Tibial artery (tissue), 4 donors: Measurements from ENCODE around the gene TMEM132D.
"Not testable (repeated sequence)": the region's sequence is repeated elsewhere in the genome, so short reads cannot be mapped to it uniquely, and the experiment has no call there.

Experiments used
- DNase-seq, 2 donors: peaks; one replicate each; pipeline ENCODE4 v3.0.0-alpha.2; 2019
- H3K27ac ChIP-seq, 2 donors: fragments of 200-600 bp; sonication (generic) in 1 of 2; 1 replicate in 1 of 2; 2 replicates in 1 of 2; pipeline ENCODE4 v1.5.1; 2018 to 2019; ENCODE audit warnings: mild to moderate bottlenecking in 1 of 2
- H3K27me3 ChIP-seq, 2 donors: fragments of 200-600 bp; sonication (generic) in 1 of 2; one replicate each; pipeline versions ENCODE4 v1.5.1 to v1.6.0; 2016 to 2019
- H3K36me3 ChIP-seq, 3 donors: fragments of 200-600 bp; sonication (generic) in 2 of 3; one replicate each; pipeline ENCODE4 v1.5.1; 2016 to 2019; ENCODE audit warnings: mild to moderate bottlenecking in 2 of 3
- H3K4me1 ChIP-seq, 4 donors: fragments of 200-600 bp; sonication (generic) in 2 of 4; 1 replicate in 3 of 4; 2 replicates in 1 of 4; pipeline ENCODE4 v1.5.1; 2016 to 2019
- H3K4me3 ChIP-seq, 2 donors: fragments of 200-600 bp; sonication (generic) in 1 of 2; 1 replicate in 1 of 2; 2 replicates in 1 of 2; pipeline ENCODE4 v1.5.1; 2018 to 2019; ENCODE audit warnings: mild to moderate bottlenecking in 2 of 2
- H3K9me3 ChIP-seq, 3 donors: fragments of 200-600 bp; sonication (generic) in 1 of 3; one replicate each; pipeline ENCODE4 v1.5.1; 2016 to 2019
- intact Hi-C: fragments of 100-400 bp; cut with DNase I; formaldehyde crosslinking; loops from one replicate; pipeline ENCODE4 v1.15.0; 2023; ENCODE audit warnings: low total_unique reads
- TF ChIP-seq, protein P1 (sequence below), 2 experiments: fragments of 200-600 bp in 1 of 2; fragments of 450-650 bp in 1 of 2; IDR thresholded peaks; one replicate each; pipeline ENCODE4 v1.5.1; 2017 to 2019; ENCODE audit warnings: antibody characterized with exemption in 2 of 2, mild to moderate bottlenecking in 1 of 2, moderate library complexity in 1 of 2

The TMEM132D gene

DNA sequence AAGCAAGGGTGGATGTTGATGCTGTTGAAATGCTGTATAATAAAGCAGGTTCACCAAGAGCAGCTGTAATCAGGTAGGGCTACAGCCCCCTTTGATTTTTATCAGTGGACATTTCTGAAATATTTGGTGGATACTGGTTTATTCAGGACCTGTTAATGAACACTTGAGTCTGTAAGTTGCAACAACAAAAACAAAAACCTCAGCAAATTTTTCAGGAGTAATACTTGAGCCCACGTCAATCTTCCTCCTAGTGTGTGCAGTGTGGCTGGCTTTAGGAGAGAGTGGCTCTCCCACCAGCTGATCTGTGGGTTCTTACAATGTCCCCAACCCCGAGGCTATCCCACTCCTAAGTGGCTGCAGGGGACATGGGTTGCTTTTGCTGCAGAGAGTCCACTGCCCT, 702.8 kb downstream of the TMEM132D start:
- Histone ChIP-seq H3K27ac (no peak overlapping the region), H3K4me3 (no peak overlapping the region), H3K27me3 (no peaks in the 10 kb centered on the region), H3K4me1 (no peaks in the 10 kb centered on the region), H3K9me3 (peaks cover 0 to 7% (median 0%) of the 10 kb centered on the region in 3 donors), H3K36me3 (no peaks in the 10 kb centered on the region)
- intact Hi-C loops, result no loop called here
- no peak for DNase-seq
- TF ChIP-seq, protein P1, sequence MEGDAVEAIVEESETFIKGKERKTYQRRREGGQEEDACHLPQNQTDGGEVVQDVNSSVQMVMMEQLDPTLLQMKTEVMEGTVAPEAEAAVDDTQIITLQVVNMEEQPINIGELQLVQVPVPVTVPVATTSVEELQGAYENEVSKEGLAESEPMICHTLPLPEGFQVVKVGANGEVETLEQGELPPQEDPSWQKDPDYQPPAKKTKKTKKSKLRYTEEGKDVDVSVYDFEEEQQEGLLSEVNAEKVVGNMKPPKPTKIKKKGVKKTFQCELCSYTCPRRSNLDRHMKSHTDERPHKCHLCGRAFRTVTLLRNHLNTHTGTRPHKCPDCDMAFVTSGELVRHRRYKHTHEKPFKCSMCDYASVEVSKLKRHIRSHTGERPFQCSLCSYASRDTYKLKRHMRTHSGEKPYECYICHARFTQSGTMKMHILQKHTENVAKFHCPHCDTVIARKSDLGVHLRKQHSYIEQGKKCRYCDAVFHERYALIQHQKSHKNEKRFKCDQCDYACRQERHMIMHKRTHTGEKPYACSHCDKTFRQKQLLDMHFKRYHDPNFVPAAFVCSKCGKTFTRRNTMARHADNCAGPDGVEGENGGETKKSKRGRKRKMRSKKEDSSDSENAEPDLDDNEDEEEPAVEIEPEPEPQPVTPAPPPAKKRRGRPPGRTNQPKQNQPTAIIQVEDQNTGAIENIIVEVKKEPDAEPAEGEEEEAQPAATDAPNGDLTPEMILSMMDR (IDR thresholded peaks at IDR 0.05), result no peak

DNA sequence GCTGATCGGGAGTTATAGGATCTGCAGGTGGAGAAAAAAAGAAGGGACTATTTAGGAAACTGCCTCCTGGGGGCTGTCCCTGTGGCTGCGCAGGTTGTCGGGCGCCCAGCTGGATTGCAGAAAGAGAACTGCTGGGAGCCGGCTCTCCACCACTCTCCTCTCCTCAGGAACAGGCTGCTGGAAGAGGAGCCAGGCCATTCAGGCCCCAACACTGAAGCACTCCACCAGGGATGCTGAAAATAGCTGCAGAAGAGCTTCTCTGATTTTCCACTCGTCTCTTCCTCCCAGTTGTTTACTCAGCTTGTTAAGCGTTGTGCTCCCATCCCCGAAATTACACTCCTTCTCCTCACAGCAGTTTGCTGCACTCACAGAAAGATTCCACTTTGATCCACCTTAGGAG, 703.2 kb downstream of the TMEM132D start:
- no peaks in the 10 kb centered on the region for H3K27me3 ChIP-seq
- H3K9me3 ChIP-seq, result peaks cover 0 to 7% (median 0%) of the 10 kb centered on the region in 3 donors
- intact Hi-C loops, result no loop called here
- no peaks in the 10 kb centered on the region for H3K36me3 ChIP-seq
- TF ChIP-seq, protein P1 (IDR thresholded peaks at IDR 0.05), result no peak
- DNase-seq, result no peak
- no peak overlapping the region for H3K27ac ChIP-seq
- H3K4me3 ChIP-seq, result no peak overlapping the region
- no peaks in the 10 kb centered on the region for H3K4me1 ChIP-seq

DNA sequence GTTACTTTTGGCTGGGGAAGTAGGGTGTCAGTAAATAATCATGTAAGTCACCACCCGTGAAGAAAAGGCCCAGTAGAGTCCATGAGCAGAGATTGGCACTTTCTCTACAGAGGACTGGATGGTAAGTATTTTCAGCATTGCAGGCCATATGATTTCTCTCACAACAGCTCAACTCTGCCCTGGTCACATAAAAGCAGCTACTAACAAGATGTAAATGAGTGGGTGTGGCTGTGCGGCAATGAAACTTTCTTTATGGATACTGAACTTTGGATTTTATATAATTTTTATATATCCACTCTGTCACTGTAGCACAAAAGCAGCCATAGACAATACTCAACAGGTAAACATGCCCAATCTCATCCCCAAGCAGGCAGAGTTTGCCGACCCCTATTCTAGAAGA, 706.9 kb downstream of the TMEM132D start:
- TF ChIP-seq, protein P1 (IDR thresholded peaks at IDR 0.05), result no peak
- peaks cover 0 to 19% (median 0%) of the 10 kb centered on the region in 3 donors for H3K9me3 ChIP-seq
- H3K27me3 ChIP-seq, result no peaks in the 10 kb centered on the region
- H3K4me1 ChIP-seq, result no peaks in the 10 kb centered on the region
- H3K36me3 ChIP-seq, result no peaks in the 10 kb centered on the region
- no peak overlapping the region for H3K27ac ChIP-seq
- no peak for DNase-seq
- no peak overlapping the region for H3K4me3 ChIP-seq
- intact Hi-C loops, result no loop called here

DNA sequence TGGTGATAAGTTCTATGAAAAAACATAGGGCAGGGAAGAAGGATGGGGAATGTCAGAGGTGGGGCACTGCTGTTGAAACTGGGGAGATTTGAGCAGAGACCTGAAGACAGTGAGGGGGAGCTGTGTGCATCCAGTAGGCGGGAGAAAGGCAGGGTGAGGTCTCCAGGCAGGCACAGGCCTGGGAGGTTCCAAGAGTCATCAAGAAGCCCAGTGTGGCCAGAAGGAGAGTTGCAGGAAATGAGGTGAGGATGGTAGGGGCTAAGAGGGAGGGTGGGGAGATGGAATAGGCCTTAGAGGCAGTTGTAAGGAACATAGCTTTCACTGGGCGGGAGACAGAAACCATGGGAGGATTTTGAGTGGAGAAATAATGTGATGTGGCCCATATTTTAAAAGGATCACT, 708.7 kb downstream of the TMEM132D start:
- intact Hi-C loops, result no loop called here
- Histone ChIP-seq H3K4me3 (no peak overlapping the region), H3K27me3 (no peaks in the 10 kb centered on the region), H3K27ac (no peak overlapping the region), H3K4me1 (no peaks in the 10 kb centered on the region), H3K9me3 (peaks cover 0 to 17% (median 0%) of the 10 kb centered on the region in 3 donors), H3K36me3 (no peaks in the 10 kb centered on the region)
- DNase-seq, result no peak
- TF ChIP-seq, protein P1 (IDR thresholded peaks at IDR 0.05), result no peak

DNA sequence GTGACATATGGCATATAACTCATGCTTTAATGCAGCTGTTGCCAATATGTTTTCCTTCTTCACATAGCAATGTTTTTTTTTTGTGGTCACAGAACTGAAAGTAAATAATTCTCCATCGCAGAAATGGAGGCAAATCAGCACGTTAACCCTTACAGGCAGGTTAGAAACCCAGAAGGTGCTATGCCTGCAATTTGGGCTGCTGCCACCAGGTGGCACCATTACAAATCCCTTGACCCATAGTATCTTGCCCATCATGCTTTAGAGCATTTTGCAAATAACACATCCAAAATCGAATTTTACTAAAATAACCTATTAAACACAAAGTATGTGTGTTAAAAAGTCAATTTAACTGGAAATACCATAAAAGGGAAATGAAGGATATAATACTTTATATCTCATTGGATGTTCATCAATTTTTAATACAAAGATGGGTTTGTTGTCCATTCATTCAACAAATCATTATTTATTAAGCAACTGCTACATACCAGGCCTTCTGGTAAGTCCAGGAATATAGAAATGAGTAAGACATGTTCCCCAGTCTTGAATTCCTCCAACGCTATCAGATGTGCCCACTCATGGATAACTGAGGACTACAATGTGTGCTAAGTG, 710.5 kb downstream of the TMEM132D start:
- peaks cover 0 to 14% (median 0%) of the 10 kb centered on the region in 3 donors for H3K9me3 ChIP-seq
- intact Hi-C loops, result no loop called here
- H3K4me1 ChIP-seq, result no peaks in the 10 kb centered on the region
- H3K36me3 ChIP-seq, result no peaks in the 10 kb centered on the region
- no peak for DNase-seq
- no peaks in the 10 kb centered on the region for H3K27me3 ChIP-seq
- no peak overlapping the region for H3K27ac ChIP-seq
- TF ChIP-seq, protein P1 (IDR thresholded peaks at IDR 0.05), result no peak
- H3K4me3 ChIP-seq, result no peak overlapping the region

DNA sequence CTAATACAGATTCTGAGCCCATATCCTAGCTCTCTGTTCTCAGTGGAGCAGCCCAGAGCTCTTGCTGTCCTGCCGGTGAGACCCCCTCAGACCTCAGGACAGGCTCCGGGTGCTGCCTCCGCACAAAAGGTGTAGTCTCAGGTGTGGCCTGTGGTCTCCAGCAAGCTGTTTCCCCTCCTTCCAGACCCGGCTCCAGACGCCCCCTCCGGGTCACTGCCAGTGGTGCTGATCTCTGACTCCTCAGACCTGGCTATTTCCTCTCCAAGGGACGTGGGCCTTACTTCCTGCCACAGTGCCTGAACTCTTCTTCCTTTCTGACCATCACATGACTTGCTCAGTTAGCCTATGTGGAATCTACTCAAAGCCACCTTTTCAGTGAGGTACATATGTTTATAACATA, 713.0 kb downstream of the TMEM132D start:
- TF ChIP-seq, protein P1 (IDR thresholded peaks at IDR 0.05), result no peak
- no peak for DNase-seq
- intact Hi-C loops, result no loop called here
- Histone ChIP-seq H3K27ac (no peak overlapping the region), H3K4me3 (no peak overlapping the region), H3K9me3 (peaks cover 0 to 21% (median 0%) of the 10 kb centered on the region in 3 donors), H3K27me3 (no peaks in the 10 kb centered on the region), H3K4me1 (no peaks in the 10 kb centered on the region), H3K36me3 (no peaks in the 10 kb centered on the region)

DNA sequence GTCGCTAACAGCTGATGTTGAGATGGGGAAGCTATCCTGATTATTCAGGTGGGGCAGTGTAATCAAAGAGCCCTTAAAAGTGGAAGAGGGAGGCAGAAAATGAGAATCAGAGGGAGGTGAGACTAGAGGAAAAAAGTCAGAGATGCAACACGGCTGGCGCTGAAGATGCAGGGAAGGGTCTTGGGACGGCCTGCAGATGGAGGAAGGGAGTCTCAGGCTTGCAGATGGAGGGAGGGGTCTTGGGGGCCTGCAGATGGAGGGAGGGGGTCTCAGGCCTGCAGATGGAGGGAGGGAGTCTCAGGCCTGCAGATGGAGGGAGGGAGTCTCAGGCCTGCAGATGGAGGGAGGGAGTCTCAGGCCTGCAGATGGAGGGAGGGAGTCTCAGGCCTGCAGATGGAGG, 713.9 kb downstream of the TMEM132D start:
- H3K4me3 ChIP-seq, H3K27me3 ChIP-seq, H3K36me3 ChIP-seq, H3K27ac ChIP-seq, DNase-seq, H3K4me1 ChIP-seq, intact Hi-C loops: not testable (repeated sequence)
- peaks cover 0 to 21% (median 0%) of the 10 kb centered on the region in 3 donors for H3K9me3 ChIP-seq
